Testis (tissue), 3 donors: ENCODE data around the gene PRKACB. TPM values are rescaled to one million over a fixed set of nuclear protein-coding genes. Genes with fewer than 3 reads are reported as not detected.

Experiments used
- DNase-seq: peaks from one replicate; pipeline ENCODE4 v3.0.0-alpha.2; 2019
- H3K27ac ChIP-seq, 2 donors: fragments of 200-600 bp; sonication (generic); one replicate each; pipeline ENCODE4 v1.5.1; 2019
- H3K27me3 ChIP-seq: fragments of 200-600 bp; sonication (generic); one replicate; pipeline ENCODE4 v1.5.1; 2019
- H3K36me3 ChIP-seq: fragments of 200-600 bp; sonication (generic); one replicate; pipeline ENCODE4 v1.5.1; 2017; ENCODE audit warnings: low read depth; ENCODE audit errors: missing control alignments
- H3K4me1 ChIP-seq: fragments of 200-600 bp; sonication (generic); one replicate; pipeline ENCODE4 v1.5.1; 2019
- H3K4me3 ChIP-seq, 2 donors: fragments of 200-600 bp; sonication (generic); one replicate each; pipeline ENCODE4 v1.5.1; 2017 to 2019
- H3K9me3 ChIP-seq: fragments of 200-600 bp; sonication (generic); one replicate; pipeline ENCODE4 v1.5.1; 2017
- CTCF ChIP-seq, 3 experiments: fragments of 450-650 bp in 2 of 3; fragments of 200-600 bp in 1 of 3; sonication (generic) in 1 of 3; IDR thresholded peaks; one replicate each; pipeline ENCODE4 v1.5.1; 2016 to 2019; ENCODE audit warnings: antibody characterized with exemption in 3 of 3, mild to moderate bottlenecking in 2 of 3, moderate library complexity in 1 of 3
- POLR2A ChIP-seq: fragments of 450-650 bp; IDR thresholded peaks from one replicate; pipeline ENCODE4 v1.6.1; 2017; ENCODE audit warnings: antibody characterized with exemption, mild to moderate bottlenecking, moderate library complexity
- WGBS, 2 donors: methylation state at CpG; one replicate each; pipeline ENCODE4 v1.1.5; 2018; 5-methylcytosine and 5-hydroxymethylcytosine counted together
- intact Hi-C: fragments of 100-400 bp; cut with DNase I; formaldehyde crosslinking; loops from one replicate; pipeline ENCODE4 v1.15.1; 2023; ENCODE audit warnings: low total_unique reads
- polyA plus RNA-seq: library from polyadenylated mRNA; stranded (reverse); fragments of 350-450 nt; fragmentation: Illumina TruSeq; extraction: RNeasy Lipid Tissue Mini Kit (QIAGEN cat#74804); gene quantifications from one replicate; pipeline ENCODE4 v1.2.3, GENCODE V29; 2014; ENCODE audit warnings: low read depth, low replicate concordance; ENCODE audit not compliant: insufficient read depth
- total RNA-seq, 2 donors: library from RNA; depleted of rRNA; stranded (reverse); fragments of >200 nt; gene quantifications; one replicate each; pipeline ENCODE4 v1.2.3, GENCODE V29; 2016

Gene PRKACB
- total and polyA plus RNA-seq, 3 donors from 2014 or later: 10.4 to 26.7 (median 21.1) TPM

GRCh38 chr1:84107955-84108354, 36.1 kb upstream of the PRKACB start:
- Histone ChIP-seq H3K27me3 (no peaks in the 10 kb centered on the region), H3K4me3 (no peak overlapping the region), H3K27ac (no peak overlapping the region), H3K4me1 (peaks cover 6% of the 10 kb centered on the region), H3K9me3 (no peaks in the 10 kb centered on the region), H3K36me3 (no peaks in the 10 kb centered on the region)
- no peak for DNase-seq
- no peak for TF ChIP-seq POLR2A
- TF ChIP-seq CTCF (IDR thresholded peaks at IDR 0.05): no peak
- WGBS, 2 donors: 91 to 97% methylated on average over 2 of the region's 2 CpGs
- intact Hi-C loops: no loop called here

GRCh38 chr1:84108900-84109578, 35.0 kb upstream of the PRKACB start:
- no peak overlapping the region for H3K27ac ChIP-seq
- H3K9me3 ChIP-seq: no peaks in the 10 kb centered on the region
- WGBS, 2 donors: 91 to 94% methylated on average over 3 of the region's 3 CpGs
- no peaks in the 10 kb centered on the region for H3K4me1 ChIP-seq
- no peak for TF ChIP-seq POLR2A
- no peak for TF ChIP-seq CTCF (IDR thresholded peaks at IDR 0.05)
- intact Hi-C loops: no loop called here
- DNase-seq: no peak
- H3K27me3 ChIP-seq: no peaks in the 10 kb centered on the region
- no peak overlapping the region for H3K4me3 ChIP-seq
- H3K36me3 ChIP-seq: no peaks in the 10 kb centered on the region

GRCh38 chr1:84110629-84111028, 33.4 kb upstream of the PRKACB start:
- intact Hi-C loops: no loop called here
- Histone ChIP-seq H3K27me3 (no peaks in the 10 kb centered on the region), H3K27ac (no peak overlapping the region), H3K4me3 (no peak overlapping the region), H3K4me1 (no peaks in the 10 kb centered on the region), H3K9me3 (no peaks in the 10 kb centered on the region), H3K36me3 (no peaks in the 10 kb centered on the region)
- TF ChIP-seq CTCF (IDR thresholded peaks at IDR 0.05) (no peak), POLR2A (no peak)
- no peak for DNase-seq
- 84 to 100% methylated on average over 1 of the region's 1 CpG for WGBS, 2 donors

GRCh38 chr1:84116558-84116957, 27.5 kb upstream of the PRKACB start:
- H3K4me1 ChIP-seq: no peaks in the 10 kb centered on the region
- 79 to 92% methylated on average over 2 of the region's 2 CpGs for WGBS, 2 donors
- H3K27ac ChIP-seq: no peak overlapping the region
- TF ChIP-seq CTCF (IDR thresholded peaks at IDR 0.05): no peak
- no peak for TF ChIP-seq POLR2A
- no peaks in the 10 kb centered on the region for H3K27me3 ChIP-seq
- no peak for DNase-seq
- H3K4me3 ChIP-seq: no peak overlapping the region
- no peaks in the 10 kb centered on the region for H3K36me3 ChIP-seq
- H3K9me3 ChIP-seq: no peaks in the 10 kb centered on the region
- intact Hi-C loops: no loop called here

DNA sequence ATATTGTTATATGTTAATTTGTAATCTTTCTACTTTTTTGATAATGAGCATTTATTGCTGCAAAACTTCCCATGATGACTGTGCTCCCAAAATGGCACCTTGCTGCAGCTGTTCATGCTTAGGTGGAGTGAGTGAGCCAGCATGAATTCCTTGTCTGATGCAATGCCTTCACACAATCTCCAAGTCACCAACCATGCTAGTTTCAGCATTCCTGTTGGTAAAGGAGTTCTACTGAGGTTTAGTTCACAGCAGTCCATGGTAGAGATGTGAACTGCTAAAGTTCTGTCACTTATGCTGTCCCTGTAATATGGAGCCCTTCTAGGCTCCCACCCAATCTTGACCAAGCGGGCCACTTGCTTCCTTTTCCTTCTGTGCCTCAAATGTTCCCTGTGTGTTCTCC, 26.2 kb upstream of the PRKACB start:
- Histone ChIP-seq H3K9me3 (no peaks in the 10 kb centered on the region), H3K4me1 (no peaks in the 10 kb centered on the region), H3K36me3 (no peaks in the 10 kb centered on the region), H3K27ac (no peak overlapping the region), H3K27me3 (no peaks in the 10 kb centered on the region), H3K4me3 (no peak overlapping the region)
- WGBS, 2 donors: 96 to 100% methylated on average over 1 of the region's 1 CpG
- intact Hi-C loops: no loop called here
- no peak for DNase-seq
- TF ChIP-seq POLR2A (no peak), CTCF (IDR thresholded peaks at IDR 0.05) (no peak)
